ENCODE results near the gene DTWD2. TPM values are rescaled to one million over a fixed set of nuclear protein-coding genes. Genes with fewer than 3 reads are reported as not detected.
"Not testable (repeated sequence)": the region's sequence is repeated elsewhere in the genome, so short reads cannot be mapped to it uniquely, and the experiment has no call there.

The DTWD2 gene
- total RNA-seq, 4 donors from 2014 or later = 7.1 to 10.5 (median 9.1) TPM

- intact Hi-C loops (cut with DNase I) = loop anchor here (10.0 kb wide), 2 partner anchors 294 to 354 kb away; no protein-coding TSS in a partner anchor
- no peak overlapping the region for H3K27ac ChIP-seq (replicated peaks in 1 of 4)
- no peak overlapping the region for H3K4me3 ChIP-seq
- TF ChIP-seq EP300 (IDR thresholded peaks at IDR 0.05) = no peak
- H3K4me1 ChIP-seq = no peaks in the 10 kb centered on the region
- no peaks in the 10 kb centered on the region for H3K36me3 ChIP-seq
- H3K27me3 ChIP-seq = no peaks in the 10 kb centered on the region
- no peak for DNase-seq (ENCODE audit: extremely low spot score)
- no peaks in the 10 kb centered on the region for H3K9me3 ChIP-seq
- 95% methylated on average over 1 of the region's 1 CpG for WGBS
Observed at GRCh38 chr5:118980438-118980837, 7.9 kb downstream of the DTWD2 start.

GRCh38 chr5:118980017-118980416 lies 8.3 kb downstream of the DTWD2 start:
- TF ChIP-seq CTCF (IDR thresholded peaks at IDR 0.05) = no peak
- no peak for TF ChIP-seq POLR2A (IDR thresholded peaks at IDR 0.05; ENCODE audit: low read depth)
- TF ChIP-seq EP300 (IDR thresholded peaks at IDR 0.05) = no peak
- TF ChIP-seq POLR2AphosphoS5 (IDR thresholded peaks at IDR 0.05) = no peak
- H3K36me3 ChIP-seq = no peaks in the 10 kb centered on the region

GRCh38 chr5:118973779-118974445 lies 14.4 kb downstream of the DTWD2 start:
- DNase-seq (ENCODE audit: extremely low spot score); H3K4me3 ChIP-seq; H3K4me1 ChIP-seq; H3K27ac ChIP-seq (replicated peaks in 1 of 4); intact Hi-C loops (cut with DNase I); H3K9me3 ChIP-seq; H3K36me3 ChIP-seq; H3K27me3 ChIP-seq: not testable (repeated sequence)
- WGBS = 97% methylated on average over 23 of the region's 23 CpGs

More at GRCh38 chr5:118980017-118980416, 8.3 kb downstream of the DTWD2 start:
- Histone ChIP-seq H3K9me3 (no peaks in the 10 kb centered on the region), H3K27ac (replicated peaks in 1 of 4) (no peak overlapping the region), H3K27me3 (no peaks in the 10 kb centered on the region), H3K4me3 (no peak overlapping the region), H3K4me1 (no peaks in the 10 kb centered on the region)
- intact Hi-C loops (cut with DNase I) = loop anchor here (10.0 kb wide), 2 partner anchors 295 to 355 kb away; no protein-coding TSS in a partner anchor
- no peak for DNase-seq (ENCODE audit: extremely low spot score)
- WGBS = 44% methylated on average over 2 of the region's 2 CpGs

- H3K27me3 ChIP-seq = no peaks in the 10 kb centered on the region
- H3K36me3 ChIP-seq = no peaks in the 10 kb centered on the region
- intact Hi-C loops (cut with DNase I) = no loop called here
- no peak overlapping the region for H3K27ac ChIP-seq (replicated peaks in 1 of 4)
- H3K4me3 ChIP-seq = no peak overlapping the region
- no peaks in the 10 kb centered on the region for H3K9me3 ChIP-seq
- H3K4me1 ChIP-seq = peaks cover 0 to 10% (median 10%) of the 10 kb centered on the region in 4 donors
- 62% methylated on average over 2 of the region's 4 CpGs for WGBS
- TF ChIP-seq CTCF (IDR thresholded peaks at IDR 0.05) = no peak
- no peak for TF ChIP-seq EP300 (IDR thresholded peaks at IDR 0.05)
- no peak for TF ChIP-seq POLR2A (IDR thresholded peaks at IDR 0.05; ENCODE audit: low read depth)
- no peak for TF ChIP-seq POLR2AphosphoS5 (IDR thresholded peaks at IDR 0.05)
- DNase-seq (ENCODE audit: extremely low spot score) = no peak
Observed at GRCh38 chr5:118968925-118969375, 19.4 kb downstream of the DTWD2 start.

GRCh38 chr5:118968406-118968911 lies 19.9 kb downstream of the DTWD2 start:
- TF ChIP-seq EP300 (IDR thresholded peaks at IDR 0.05) (no peak), POLR2AphosphoS5 (IDR thresholded peaks at IDR 0.05) (no peak), CTCF (IDR thresholded peaks at IDR 0.05) (no peak)
- Histone ChIP-seq H3K4me1 (peaks cover 0 to 10% (median 10%) of the 10 kb centered on the region in 4 donors), H3K4me3 (no peak overlapping the region), H3K27ac (replicated peaks in 1 of 4) (no peak overlapping the region), H3K27me3 (no peaks in the 10 kb centered on the region), H3K9me3 (no peaks in the 10 kb centered on the region), H3K36me3 (no peaks in the 10 kb centered on the region)
- DNase-seq (ENCODE audit: extremely low spot score) = no peak
- WGBS = 91% methylated on average over 8 of the region's 8 CpGs
- intact Hi-C loops (cut with DNase I) = no loop called here

Data from esophagus muscularis mucosa (tissue), 4 donors.